Mammary epithelial cell (primary cell): ENCODE results near the gene MIER2.

Experiments
- CTCF ChIP-seq, 2 donors: IDR thresholded peaks in 1 of 2; conservative IDR thresholded peaks in 1 of 2; 2 replicates each; pipeline ENCODE4 v1.5.1; 2011 to 2012; ENCODE audit warnings: inconsistent platforms in 2 of 2, low read length in 2 of 2, mild to moderate bottlenecking in 2 of 2, control low read depth in 1 of 2, low read depth in 1 of 2; ENCODE audit not compliant: insufficient read depth in 1 of 2; ENCODE audit errors: extremely low read depth in 1 of 2
- EZH2 ChIP-seq: IDR thresholded peaks from 2 replicates; pipeline ENCODE4 v1.6.1; 2012; ENCODE audit warnings: low read length, inconsistent platforms, borderline replicate concordance

DNA sequence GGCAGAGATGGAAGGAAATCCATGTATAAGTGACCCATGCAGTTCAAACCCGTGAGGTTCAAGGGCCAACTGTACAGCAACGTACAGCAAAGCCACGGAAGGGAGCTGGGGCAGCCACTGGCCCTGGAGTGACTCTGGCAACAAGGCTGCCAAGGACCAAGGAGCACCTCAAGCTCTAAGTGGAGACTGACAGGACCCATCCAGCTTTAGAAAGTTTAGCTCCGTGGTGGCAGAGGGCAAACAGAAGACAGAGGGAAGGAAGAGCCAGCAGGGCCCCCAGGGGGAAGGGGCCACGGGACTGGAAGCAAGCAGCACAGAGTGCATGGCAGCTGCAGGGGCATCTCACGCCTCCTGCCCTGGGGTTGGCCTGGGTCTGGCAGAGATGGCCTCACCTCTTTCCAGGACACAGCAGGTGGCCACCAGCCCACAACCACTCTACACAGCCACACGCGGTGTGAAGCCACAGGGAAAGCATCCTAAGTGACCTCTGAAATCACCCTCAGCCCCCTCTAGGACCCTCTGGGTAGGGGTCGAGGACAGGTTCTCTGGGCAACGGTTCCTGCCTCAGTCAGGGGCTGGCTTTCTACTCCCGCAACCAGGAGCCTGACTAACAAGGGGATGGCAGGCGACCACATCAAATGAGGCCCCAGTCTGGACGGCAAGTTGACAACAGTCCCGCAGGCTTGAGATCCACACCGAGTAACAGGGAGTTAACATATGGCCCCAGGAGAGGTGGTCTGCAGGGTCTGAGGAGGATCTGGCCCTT lies 3.8 kb downstream of the MIER2 start:
- no peak for TF ChIP-seq CTCF (conservative IDR thresholded peaks at IDR 0.05 in 1 of 2, IDR thresholded peaks at IDR 0.05 in 1 of 2; ENCODE audit: extremely low read depth in 1 of 2, insufficient read depth in 1 of 2, low read depth in 1 of 2, low read length in 2 of 2)
- no peak for TF ChIP-seq EZH2
